Endodermal cell (in vitro differentiated cells): ENCODE results near the gene IL1F10. TPM values are rescaled to one million over a fixed set of nuclear protein-coding genes. Genes with fewer than 3 reads are reported as not detected.
"Not testable (repeated sequence)": the region's sequence is repeated elsewhere in the genome, so short reads cannot be mapped to it uniquely, and the experiment has no call there.

Source experiments
- DNase-seq: peaks from one replicate; pipeline ENCODE4 v3.0.0-alpha.2; 2017
- H3K27ac ChIP-seq: 2 replicates; pipeline ENCODE4 v1.5.1; 2013; ENCODE audit warnings: mild to moderate bottlenecking, low read depth, low read length, moderate library complexity
- H3K27me3 ChIP-seq: 2 replicates; pipeline ENCODE4 v1.6.1; 2013; ENCODE audit warnings: mild to moderate bottlenecking, low read length, moderate library complexity; ENCODE audit not compliant: insufficient read depth, control insufficient read depth, poor library complexity, severe bottlenecking
- H3K36me3 ChIP-seq: 2 replicates; pipeline ENCODE4 v1.7.0; 2013; ENCODE audit warnings: mild to moderate bottlenecking, low read length, moderate library complexity; ENCODE audit not compliant: control insufficient read depth, insufficient read depth
- H3K4me1 ChIP-seq: one replicate; pipeline ENCODE4 v1.7.0; 2013; ENCODE audit warnings: low read length; ENCODE audit not compliant: control insufficient read depth, insufficient read depth
- H3K4me3 ChIP-seq: 2 replicates; pipeline ENCODE4 v1.5.1; 2013; ENCODE audit warnings: mild to moderate bottlenecking, low read length, moderate library complexity
- H3K9ac ChIP-seq: 2 replicates; pipeline ENCODE4 v1.6.1; 2013; ENCODE audit warnings: mild to moderate bottlenecking, low read length, moderate library complexity; ENCODE audit not compliant: poor library complexity, severe bottlenecking; ENCODE audit errors: extremely low read depth
- H3K9me3 ChIP-seq: 2 replicates; pipeline ENCODE4 v1.6.1; 2013; ENCODE audit warnings: mild to moderate bottlenecking, low read length, moderate library complexity; ENCODE audit not compliant: control insufficient read depth
- H3K27ac Mint-ChIP-seq: 2 replicates; pipeline ENCODE4 v1.8.0; 2020; ENCODE audit warnings: mixed read lengths
- H3K27me3 Mint-ChIP-seq: 2 replicates; pipeline ENCODE4 v1.8.0; 2021; ENCODE audit warnings: mild to moderate bottlenecking, mixed read lengths; ENCODE audit not compliant: insufficient read depth
- H3K36me3 Mint-ChIP-seq: 2 replicates; pipeline ENCODE4 v1.8.0; 2020; ENCODE audit warnings: low read depth, mixed read lengths
- H3K4me1 Mint-ChIP-seq: 2 replicates; pipeline ENCODE4 v1.8.0; 2020; ENCODE audit warnings: mixed read lengths
- H3K4me3 Mint-ChIP-seq: 2 replicates; pipeline ENCODE4 v1.8.0; 2020; ENCODE audit warnings: mild to moderate bottlenecking, moderate library complexity, mixed read lengths
- H3K9me3 Mint-ChIP-seq: 2 replicates; pipeline ENCODE4 v1.8.0; 2020; ENCODE audit warnings: mild to moderate bottlenecking, mixed read lengths
- CTCF ChIP-seq: fragments of 200-600 bp; sonication (generic); conservative IDR thresholded peaks from 2 replicates; pipeline ENCODE4 v1.5.0; 2021; ENCODE audit warnings: antibody characterized with exemption, mild to moderate bottlenecking
- WGBS, 2 experiments: methylation state at CpG; one replicate each; pipeline versions ENCODE4 v1.1.5 to v1.1.7; 2013; ENCODE audit warnings: missing lambda C conversion rate in 2 of 2, mixed read lengths in 1 of 2; ENCODE audit not compliant: insufficient coverage in 1 of 2, insufficient read length in 1 of 2; 5-methylcytosine and 5-hydroxymethylcytosine counted together
- total RNA-seq, 2 donors: library from RNA; stranded (reverse); fragmentation: NEBNext Ultra II Directional in 1 of 2; extraction: Animal tissue kit (Norgen Biotek cat#: 25700) in 1 of 2; gene quantifications; 2 replicates in 1 of 2; 3 replicates in 1 of 2; pipeline ENCODE4 v1.2.1, GENCODE V29; 2021

Gene IL1F10
- total RNA-seq, 2 donors from 2014 or later, result not detected

- no peak for DNase-seq
- H3K9me3 Mint-ChIP-seq, result peaks cover 10% of the 10 kb centered on the region
- 83 to 95% methylated on average over 4 of the region's 4 CpGs for WGBS, 2 experiments
- no peak for TF ChIP-seq CTCF
- H3K9me3 ChIP-seq, result peaks cover 13% of the 10 kb centered on the region
- no peak overlapping the region for H3K4me3 Mint-ChIP-seq
- no peak overlapping the region for H3K27ac ChIP-seq
- no peak overlapping the region for H3K9ac ChIP-seq
- peaks cover 77% of the 10 kb centered on the region for H3K27me3 ChIP-seq
- H3K4me1 Mint-ChIP-seq, result no peaks in the 10 kb centered on the region
- H3K27me3 Mint-ChIP-seq, result peaks cover 18% of the 10 kb centered on the region
- H3K27ac Mint-ChIP-seq, result no peak overlapping the region
- H3K4me3 ChIP-seq, result no peak overlapping the region
- H3K4me1 ChIP-seq, result no peaks in the 10 kb centered on the region
- H3K36me3 ChIP-seq, result no peaks in the 10 kb centered on the region
- no peaks in the 10 kb centered on the region for H3K36me3 Mint-ChIP-seq
Measured at GRCh38 chr2:113091231-113091896, 23.6 kb downstream of the IL1F10 start.

GRCh38 chr2:113092864-113093612 lies 25.3 kb downstream of the IL1F10 start:
- peaks cover 15% of the 10 kb centered on the region for H3K27me3 Mint-ChIP-seq

GRCh38 chr2:113093613-113093977 lies 25.8 kb downstream of the IL1F10 start:
- Histone ChIP-seq H3K9ac (no peak overlapping the region), H3K36me3 (no peaks in the 10 kb centered on the region), H3K9me3 (peaks cover 25% of the 10 kb centered on the region), H3K27me3 (peaks cover 63% of the 10 kb centered on the region), H3K27ac (no peak overlapping the region), H3K4me3 (no peak overlapping the region), H3K4me1 (no peaks in the 10 kb centered on the region)
- H3K4me1 Mint-ChIP-seq, result no peaks in the 10 kb centered on the region
- H3K36me3 Mint-ChIP-seq, result no peaks in the 10 kb centered on the region
- H3K4me3 Mint-ChIP-seq, result no peak overlapping the region
- WGBS, 2 experiments, result 93% methylated on average over 2 of the region's 2 CpGs; no CpG with 5 or more reads in 1 of the 2 experiments
- TF ChIP-seq CTCF, result no peak
- H3K9me3 Mint-ChIP-seq, result peaks cover 29% of the 10 kb centered on the region
- no peak overlapping the region for H3K27ac Mint-ChIP-seq
- DNase-seq, result no peak
- peaks cover 19% of the 10 kb centered on the region for H3K27me3 Mint-ChIP-seq

More at GRCh38 chr2:113092864-113093612, 25.3 kb downstream of the IL1F10 start:
- H3K4me3 ChIP-seq, result no peak overlapping the region
- Mint-ChIP-seq H3K9me3 (peaks cover 24% of the 10 kb centered on the region), H3K4me3 (no peak overlapping the region), H3K4me1 (no peaks in the 10 kb centered on the region), H3K36me3 (no peaks in the 10 kb centered on the region), H3K27ac (no peak overlapping the region)
- peaks cover 25% of the 10 kb centered on the region for H3K9me3 ChIP-seq
- no peak overlapping the region for H3K9ac ChIP-seq
- H3K4me1 ChIP-seq, result no peaks in the 10 kb centered on the region
- H3K36me3 ChIP-seq, result no peaks in the 10 kb centered on the region
- H3K27ac ChIP-seq, result no peak overlapping the region
- DNase-seq, result no peak
- peaks cover 69% of the 10 kb centered on the region for H3K27me3 ChIP-seq
- TF ChIP-seq CTCF, result no peak
- 87 to 100% methylated on average over 1 to 5 of the region's 5 CpGs for WGBS, 2 experiments

- H3K27ac Mint-ChIP-seq, H3K4me1 Mint-ChIP-seq, H3K36me3 ChIP-seq, H3K36me3 Mint-ChIP-seq, H3K4me3 Mint-ChIP-seq, H3K27ac ChIP-seq, DNase-seq, H3K9ac ChIP-seq, H3K4me1 ChIP-seq, H3K4me3 ChIP-seq: not testable (repeated sequence)
- H3K9me3 ChIP-seq, result peaks cover 25% of the 10 kb centered on the region
- 94% methylated on average over 9 of the region's 14 CpGs; no CpG with 5 or more reads in 1 of the 2 experiments for WGBS, 2 experiments
- peaks cover 36% of the 10 kb centered on the region for H3K27me3 ChIP-seq
- H3K27me3 Mint-ChIP-seq, result peaks cover 19% of the 10 kb centered on the region
- peaks cover 31% of the 10 kb centered on the region for H3K9me3 Mint-ChIP-seq
Measured at GRCh38 chr2:113096306-113096705, 28.5 kb downstream of the IL1F10 start.
